Osteoblast (primary cell): ENCODE measurements around the gene CDKN1C. TPM values are rescaled to one million over a fixed set of nuclear protein-coding genes. Genes with fewer than 3 reads are reported as not detected.

Source experiments
- DNase-seq: peaks from one replicate; pipeline ENCODE4 v3.0.0; 2011; ENCODE audit warnings: low spot score, mixed read lengths; ENCODE audit not compliant: insufficient read length; ENCODE audit errors: missing footprints
- H2AFZ ChIP-seq: 2 replicates; pipeline ENCODE4 v1.6.0; 2011; ENCODE audit warnings: mild to moderate bottlenecking, low read length
- H3K27ac ChIP-seq: 2 replicates; pipeline ENCODE4 v1.5.1; 2011; ENCODE audit warnings: mild to moderate bottlenecking, low read depth, low read length, moderate library complexity
- H3K27me3 ChIP-seq: 2 replicates; pipeline ENCODE4 v1.6.0; 2012; ENCODE audit warnings: mild to moderate bottlenecking, control low read depth, inconsistent platforms, low read length, moderate library complexity; ENCODE audit not compliant: insufficient read depth
- H3K36me3 ChIP-seq: 2 replicates; pipeline ENCODE4 v1.5.1; 2011; ENCODE audit warnings: mild to moderate bottlenecking, low read length, control low read depth, moderate library complexity; ENCODE audit not compliant: insufficient read depth
- H3K4me1 ChIP-seq: 2 replicates; pipeline ENCODE4 v1.5.1; 2011; ENCODE audit warnings: mild to moderate bottlenecking, low read length, control low read depth, moderate library complexity; ENCODE audit not compliant: insufficient read depth
- H3K4me2 ChIP-seq: 2 replicates; pipeline ENCODE4 v1.6.0; 2011; ENCODE audit warnings: mild to moderate bottlenecking, low read length; ENCODE audit not compliant: insufficient read depth
- H3K4me3 ChIP-seq: fragments of 200-600 bp; sonication (generic); 3 replicates; pipeline ENCODE4 v1.5.1; 2012; ENCODE audit warnings: mild to moderate bottlenecking, low read length, inconsistent platforms; ENCODE audit not compliant: insufficient read depth
- H3K79me2 ChIP-seq: 2 replicates; pipeline ENCODE4 v1.6.0; 2012; ENCODE audit warnings: mild to moderate bottlenecking, low read length, control low read depth, inconsistent platforms; ENCODE audit not compliant: insufficient read depth
- H3K9me3 ChIP-seq: 2 replicates; pipeline ENCODE4 v1.5.1; 2011; ENCODE audit warnings: low read depth, low read length, control low read depth
- H4K20me1 ChIP-seq: 2 replicates; pipeline ENCODE4 v1.6.0; 2012; ENCODE audit warnings: mild to moderate bottlenecking, low read length, control low read depth; ENCODE audit not compliant: insufficient read depth
- CTCF ChIP-seq: IDR thresholded peaks from 2 replicates; pipeline ENCODE4 v1.5.1; 2011; ENCODE audit warnings: mild to moderate bottlenecking, low read depth, low read length, moderate library complexity; ENCODE audit errors: extremely low read depth
- total RNA-seq: library from RNA; depleted of rRNA; stranded (reverse); fragments of >200 nt; gene quantifications from 2 replicates; pipeline ENCODE4 v1.2.3, GENCODE V29; 2012

CDKN1C gene
- total RNA-seq, 1 donor = 10.9 TPM

GRCh38 chr11:2887515-2888195, 2.1 kb upstream of the CDKN1C start:
- Histone ChIP-seq H3K27ac (no peak overlapping the region), H3K4me2 (no peak overlapping the region), H2AFZ (no peak overlapping the region), H3K9me3 (no peaks in the 10 kb centered on the region), H3K4me3 (no peak overlapping the region), H4K20me1 (no peaks in the 10 kb centered on the region), H3K4me1 (peaks cover 11% of the 10 kb centered on the region), H3K79me2 (no peaks in the 10 kb centered on the region), H3K36me3 (no peaks in the 10 kb centered on the region), H3K27me3 (peaks cover 34% of the 10 kb centered on the region)
- no peak for DNase-seq
- no peak for TF ChIP-seq CTCF

- no peak for TF ChIP-seq CTCF
These were observed 1.4 kb upstream of the CDKN1C start for GRCh38 chr11:2886936-2887335.

GRCh38 chr11:2886191-2886894, 768 bp upstream of the CDKN1C start:
- Histone ChIP-seq H3K4me3 (peak overlapping the region; percentile 35), H2AFZ (no peak overlapping the region), H3K27ac (no peak overlapping the region), H3K36me3 (no peaks in the 10 kb centered on the region), H3K4me2 (peak overlapping the region; percentile 36), H4K20me1 (no peaks in the 10 kb centered on the region), H3K4me1 (peaks cover 4% of the 10 kb centered on the region), H3K9me3 (no peaks in the 10 kb centered on the region), H3K79me2 (no peaks in the 10 kb centered on the region), H3K27me3 (peaks cover 47% of the 10 kb centered on the region)
- no peak for TF ChIP-seq CTCF
- DNase-seq = peak; percentile 96

More at GRCh38 chr11:2886936-2887335, 1.4 kb upstream of the CDKN1C start:
- no peaks in the 10 kb centered on the region for H3K9me3 ChIP-seq
- H3K36me3 ChIP-seq = no peaks in the 10 kb centered on the region
- H2AFZ ChIP-seq = no peak overlapping the region
- no peak overlapping the region for H3K4me3 ChIP-seq
- H3K4me1 ChIP-seq = peaks cover 7% of the 10 kb centered on the region
- H3K4me2 ChIP-seq = no peak overlapping the region
- H3K27me3 ChIP-seq = peaks cover 41% of the 10 kb centered on the region
- no peaks in the 10 kb centered on the region for H4K20me1 ChIP-seq
- no peaks in the 10 kb centered on the region for H3K79me2 ChIP-seq
- H3K27ac ChIP-seq = no peak overlapping the region
- DNase-seq = no peak

- peak overlapping the region; percentile 70 for H3K4me3 ChIP-seq
- no peak for DNase-seq
- H2AFZ ChIP-seq = peak overlapping the region; percentile 65
- H3K36me3 ChIP-seq = no peaks in the 10 kb centered on the region
- no peaks in the 10 kb centered on the region for H3K9me3 ChIP-seq
- TF ChIP-seq CTCF = no peak
- H3K4me2 ChIP-seq = peak overlapping the region; percentile 81
- no peaks in the 10 kb centered on the region for H4K20me1 ChIP-seq
- H3K27me3 ChIP-seq = peaks cover 51% of the 10 kb centered on the region
- H3K4me1 ChIP-seq = peaks cover 4% of the 10 kb centered on the region
- H3K27ac ChIP-seq = no peak overlapping the region
- no peaks in the 10 kb centered on the region for H3K79me2 ChIP-seq
These were observed 428 bp downstream of the CDKN1C start for GRCh38 chr11:2885017-2885677.
